Fibroblast of gingiva (primary cell): ENCODE measurements around the gene HARBI1.
"Not testable (repeated sequence)": the region's sequence is repeated elsewhere in the genome, so short reads cannot be mapped to it uniquely, and the experiment has no call there.

ENCODE experiments used
- DNase-seq: peaks from one replicate; pipeline ENCODE4 v3.0.0-alpha.2; 2011; ENCODE audit warnings: low read depth

HARBI1 gene

GRCh38 chr11:46597155-46597554, 19.9 kb downstream of the HARBI1 start:
- DNase-seq: no peak

- DNase-seq: no peak
Measured at GRCh38 chr11:46594785-46595184, 22.2 kb downstream of the HARBI1 start.

- DNase-seq: no peak
Measured at GRCh38 chr11:46594374-46594700, 22.7 kb downstream of the HARBI1 start.

GRCh38 chr11:46593550-46594373, 23.3 kb downstream of the HARBI1 start, which contains the start of gene AMBRA1:
Gene AMBRA1, minus strand, starts transcription at chr11:46594023. Its CDS starts 45,643 bp downstream, at chr11:46548380.
- peak; percentile 91 for DNase-seq

- DNase-seq: no peak
Measured at GRCh38 chr11:46590740-46591605, 26.1 kb downstream of the HARBI1 start.

- no peak for DNase-seq
Measured at GRCh38 chr11:46588915-46589314, 28.1 kb downstream of the HARBI1 start.

GRCh38 chr11:46588131-46588530, 28.9 kb downstream of the HARBI1 start:
- peak; percentile 52 for DNase-seq

- not testable (repeated sequence) for DNase-seq
Measured at GRCh38 chr11:46583513-46583912, 33.5 kb downstream of the HARBI1 start.

- no peak for DNase-seq
Measured at GRCh38 chr11:46582588-46582987, 34.4 kb downstream of the HARBI1 start.

GRCh38 chr11:46577058-46577457, 40.0 kb downstream of the HARBI1 start:
- DNase-seq: no peak

GRCh38 chr11:46574656-46575055, 42.4 kb downstream of the HARBI1 start:
- no peak for DNase-seq

- DNase-seq: no peak
Measured at GRCh38 chr11:46570790-46571398, 46.1 kb downstream of the HARBI1 start.

- no peak for DNase-seq
Measured at GRCh38 chr11:46565232-46565840, 51.7 kb downstream of the HARBI1 start.

GRCh38 chr11:46564459-46564858, 52.6 kb downstream of the HARBI1 start:
- no peak for DNase-seq

GRCh38 chr11:46562527-46562926, 54.5 kb downstream of the HARBI1 start:
- no peak for DNase-seq

- DNase-seq: peak; percentile 4
Measured at GRCh38 chr11:46560300-46560991, 56.6 kb downstream of the HARBI1 start.

GRCh38 chr11:46559815-46560214, 57.2 kb downstream of the HARBI1 start:
- no peak for DNase-seq

GRCh38 chr11:46557684-46558151, 59.3 kb downstream of the HARBI1 start:
- DNase-seq: peak; percentile 3

GRCh38 chr11:46555267-46556054, 61.6 kb downstream of the HARBI1 start:
- peak; percentile 63 for DNase-seq
